ENCODE data around the gene NFKBIA. TPM values are rescaled to one million over a fixed set of nuclear protein-coding genes. Genes with fewer than 3 reads are reported as not detected.

The NFKBIA gene
- total and polyA plus RNA-seq, 11 donors, result 42.7 to 193 (median 64.3) TPM

DNA sequence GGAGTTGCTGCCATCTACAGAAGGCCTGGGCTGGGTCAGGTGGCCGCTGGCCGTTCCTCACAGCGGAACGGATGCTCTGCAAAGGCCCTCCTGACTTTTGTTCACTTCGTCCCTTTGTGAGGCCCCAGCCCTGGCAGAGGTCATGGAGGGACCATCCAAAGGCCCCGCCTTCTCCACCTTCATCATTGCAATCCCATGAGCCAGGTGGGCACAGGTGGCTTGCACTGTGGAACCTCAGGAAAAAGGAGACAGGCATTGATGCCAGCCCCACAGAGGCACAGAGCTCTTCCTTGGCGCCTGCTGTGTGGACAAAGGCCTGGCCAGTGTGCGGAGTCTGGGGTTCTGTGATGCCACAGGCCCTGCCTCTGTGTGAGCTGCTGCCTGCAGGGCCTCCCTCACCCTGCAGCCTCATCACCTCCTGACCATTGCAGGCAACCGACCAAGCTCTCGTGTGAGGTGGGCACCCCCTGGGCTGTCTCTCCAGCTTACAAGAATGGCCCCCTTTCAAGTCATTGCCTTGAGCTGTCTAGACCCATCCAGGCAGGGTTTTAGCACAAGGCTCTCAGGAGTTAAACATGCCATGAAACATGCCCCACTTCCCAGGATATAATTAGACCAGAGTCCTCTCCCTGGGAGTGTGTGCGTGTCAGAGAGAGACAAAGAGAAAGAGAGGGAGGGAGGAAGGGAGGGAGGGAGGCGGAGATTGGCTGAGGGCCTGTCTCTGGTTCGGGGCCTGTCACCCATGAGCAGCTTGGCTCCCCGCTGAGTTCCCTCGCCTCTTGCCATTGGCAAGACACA, 19.3 kb downstream of the NFKBIA start:
- Histone ChIP-seq H3K27me3 (no peaks in the 10 kb centered on the region), H3K36me3 (no peaks in the 10 kb centered on the region), H3K4me1 (peaks cover 9 to 37% (median 27%) of the 10 kb centered on the region in 12 donors), H3K9me3 (no peaks in the 10 kb centered on the region), H3K4me3 (no peak overlapping the region), H3K27ac (peak overlapping the region; percentile 61 to 95 (median 84))
- peak; percentile 85 to 91 (median 87) for DNase-seq
- TF ChIP-seq, protein P1, sequence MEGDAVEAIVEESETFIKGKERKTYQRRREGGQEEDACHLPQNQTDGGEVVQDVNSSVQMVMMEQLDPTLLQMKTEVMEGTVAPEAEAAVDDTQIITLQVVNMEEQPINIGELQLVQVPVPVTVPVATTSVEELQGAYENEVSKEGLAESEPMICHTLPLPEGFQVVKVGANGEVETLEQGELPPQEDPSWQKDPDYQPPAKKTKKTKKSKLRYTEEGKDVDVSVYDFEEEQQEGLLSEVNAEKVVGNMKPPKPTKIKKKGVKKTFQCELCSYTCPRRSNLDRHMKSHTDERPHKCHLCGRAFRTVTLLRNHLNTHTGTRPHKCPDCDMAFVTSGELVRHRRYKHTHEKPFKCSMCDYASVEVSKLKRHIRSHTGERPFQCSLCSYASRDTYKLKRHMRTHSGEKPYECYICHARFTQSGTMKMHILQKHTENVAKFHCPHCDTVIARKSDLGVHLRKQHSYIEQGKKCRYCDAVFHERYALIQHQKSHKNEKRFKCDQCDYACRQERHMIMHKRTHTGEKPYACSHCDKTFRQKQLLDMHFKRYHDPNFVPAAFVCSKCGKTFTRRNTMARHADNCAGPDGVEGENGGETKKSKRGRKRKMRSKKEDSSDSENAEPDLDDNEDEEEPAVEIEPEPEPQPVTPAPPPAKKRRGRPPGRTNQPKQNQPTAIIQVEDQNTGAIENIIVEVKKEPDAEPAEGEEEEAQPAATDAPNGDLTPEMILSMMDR (IDR thresholded peaks at IDR 0.05), result no peak
- peak in 1 of 2 donors; percentile 39 for TF ChIP-seq POLR2A (IDR thresholded peaks at IDR 0.05)
- intact Hi-C loops (cut with DNase I), result loop anchor here in 6 of 10 donors (1.0 to 5.0 kb wide), 4 partner anchors 19 to 93 kb away; partner anchors contain the start of genes PSMA6 (in 4 of the 6) and NFKBIA (in 2 of the 6)
- ATAC-seq, result peak; percentile 95 to 96 (median 95)
- 52 to 61% (median 55%) methylated on average over 15 of the region's 15 CpGs for WGBS, 4 donors

DNA sequence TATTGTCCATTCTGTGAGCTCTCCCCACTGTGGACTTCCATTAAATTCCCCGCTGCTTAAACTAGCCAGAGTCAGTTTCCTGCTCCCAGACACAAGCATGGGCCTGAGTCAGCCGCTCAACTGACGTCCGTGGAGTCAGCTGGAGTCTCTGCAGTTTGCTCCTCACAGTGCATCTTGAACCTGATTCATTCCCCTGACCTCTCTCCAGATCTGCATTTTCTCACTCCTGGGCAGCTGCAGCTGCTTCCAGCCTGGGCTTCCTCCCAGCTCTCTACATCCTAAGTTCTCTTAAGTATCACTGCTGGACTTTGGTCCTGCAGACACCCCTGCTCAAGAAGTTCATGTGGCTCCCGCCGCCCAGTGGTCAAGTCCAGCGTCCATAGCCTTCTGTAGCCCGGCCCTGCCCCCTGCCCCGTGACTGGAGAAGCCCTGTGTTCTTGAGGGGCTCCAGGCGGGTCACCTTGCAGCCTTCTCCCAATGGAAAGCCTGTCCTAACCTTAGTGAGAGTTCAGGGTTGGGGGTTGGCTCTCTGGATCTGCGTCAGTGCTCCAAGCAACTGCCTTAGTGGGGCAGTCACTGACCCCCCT, 20.0 kb downstream of the NFKBIA start:
- H3K9me3 ChIP-seq, result no peaks in the 10 kb centered on the region
- ATAC-seq, result peak; percentile 45 to 65 (median 63)
- intact Hi-C loops (cut with DNase I), result loop anchor here in 7 of 10 donors (1.0 to 5.0 kb wide), 6 partner anchors 20 to 92 kb away; partner anchors contain the start of genes PSMA6 (in 4 of the 7) and NFKBIA (in 2 of the 7)
- H3K36me3 ChIP-seq, result no peaks in the 10 kb centered on the region
- WGBS, 4 donors, result 29 to 48% (median 38%) methylated on average over 8 to 11 of the region's 11 CpGs
- peak overlapping the region; percentile 61 to 91 (median 82) for H3K27ac ChIP-seq
- no peaks in the 10 kb centered on the region for H3K27me3 ChIP-seq
- DNase-seq, result peak; percentile 52 to 80 (median 78)
- no peak for TF ChIP-seq POLR2A (IDR thresholded peaks at IDR 0.05)
- TF ChIP-seq, protein P1 (IDR thresholded peaks at IDR 0.05), result peak in 10 of 12 donors; percentile 7 to 53 (median 32)
- H3K4me1 ChIP-seq, result peaks cover 9 to 37% (median 27%) of the 10 kb centered on the region in 12 donors
- H3K4me3 ChIP-seq, result no peak overlapping the region

DNA sequence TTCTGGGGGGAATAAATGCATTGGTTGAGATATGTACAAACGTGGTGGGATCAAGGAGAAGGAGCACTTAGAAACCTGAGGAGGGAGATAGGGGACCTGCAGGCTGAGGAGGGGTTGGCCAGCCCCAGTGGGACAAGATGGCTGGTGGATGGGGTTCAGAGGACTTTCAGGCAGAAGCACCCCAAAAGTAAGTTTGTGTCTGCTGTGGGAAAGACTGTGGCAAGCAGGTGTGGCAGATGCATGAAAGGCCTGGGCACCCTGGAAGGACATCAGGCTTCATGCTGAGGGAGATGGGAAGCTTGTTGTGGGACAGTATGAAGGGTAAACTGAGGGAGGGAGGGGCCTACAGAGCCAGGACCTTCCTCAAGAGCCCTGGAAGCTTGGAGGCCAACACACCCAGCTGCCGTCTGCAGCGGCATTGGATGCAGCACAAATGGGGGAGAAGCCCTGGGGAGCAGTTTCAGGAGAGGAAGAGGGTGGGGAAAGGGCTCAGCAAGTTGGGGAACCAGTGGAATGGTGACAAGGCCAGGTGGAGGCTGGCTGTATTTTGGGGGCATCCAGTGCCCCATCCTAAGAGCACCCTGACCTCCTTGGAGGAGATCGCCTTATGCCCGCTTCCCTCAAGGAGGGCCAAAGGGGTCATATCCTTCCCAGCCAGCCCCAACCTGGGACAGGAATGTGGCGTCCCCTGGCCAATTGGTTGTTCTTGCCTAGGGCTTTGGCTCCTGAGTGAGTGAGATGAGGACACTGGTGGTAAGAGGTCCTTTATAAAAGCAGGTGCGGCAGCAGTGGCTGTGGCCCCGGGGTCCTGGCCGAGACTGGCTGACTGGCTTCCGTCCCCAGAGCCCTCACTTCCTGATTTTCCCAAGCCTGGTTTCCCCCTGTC, 20.7 kb downstream of the NFKBIA start:
- Histone ChIP-seq H3K4me3 (no peak overlapping the region), H3K27me3 (no peaks in the 10 kb centered on the region), H3K9me3 (no peaks in the 10 kb centered on the region), H3K27ac (peak overlapping the region; percentile 61 to 91 (median 82)), H3K36me3 (no peaks in the 10 kb centered on the region), H3K4me1 (peaks cover 9 to 37% (median 27%) of the 10 kb centered on the region in 12 donors)
- no peak for ATAC-seq
- 59 to 82% (median 68%) methylated on average over 10 of the region's 10 CpGs for WGBS, 4 donors
- DNase-seq, result no peak
- intact Hi-C loops (cut with DNase I), result loop anchor here in 2 of 10 donors (1.0 to 5.0 kb wide), 2 partner anchors 47 to 48 kb away; no protein-coding TSS in a partner anchor
- TF ChIP-seq POLR2A (IDR thresholded peaks at IDR 0.05), result no peak
- TF ChIP-seq, protein P1 (IDR thresholded peaks at IDR 0.05), result no peak

Measured in heart left ventricle (tissue), 16 donors.